HG02885 (cell line): Measurements from ENCODE around the gene DLG5.

Experiments
- ATAC-seq: cut with Tn5 transposase; IDR thresholded peaks from one replicate; pipeline ENCODE4 v1.9.1; 2021; ENCODE audit warnings: mild to moderate bottlenecking; ENCODE audit not compliant: unreplicated experiment, poor library complexity

DLG5 gene

DNA sequence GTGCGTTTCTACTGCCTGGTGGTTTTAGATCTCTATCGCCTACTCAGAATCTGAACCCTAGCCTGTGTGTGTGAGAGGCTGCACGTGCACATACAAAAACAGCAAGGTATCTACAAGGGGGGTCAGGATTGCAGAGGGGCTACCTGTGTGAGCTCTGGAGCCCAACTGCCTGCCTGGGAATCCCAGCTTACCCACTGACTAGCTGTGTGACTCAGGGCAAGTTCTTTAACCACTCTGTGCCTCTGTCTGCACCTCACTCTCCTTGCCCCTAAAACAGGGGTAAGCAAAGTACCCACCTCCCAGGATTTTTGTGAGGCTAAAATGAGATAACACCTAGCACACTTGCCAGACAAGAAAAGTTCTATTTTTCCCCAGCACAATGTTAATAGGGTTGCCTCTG, 32.5 kb downstream of the DLG5 start:
- ATAC-seq = no peak

DNA sequence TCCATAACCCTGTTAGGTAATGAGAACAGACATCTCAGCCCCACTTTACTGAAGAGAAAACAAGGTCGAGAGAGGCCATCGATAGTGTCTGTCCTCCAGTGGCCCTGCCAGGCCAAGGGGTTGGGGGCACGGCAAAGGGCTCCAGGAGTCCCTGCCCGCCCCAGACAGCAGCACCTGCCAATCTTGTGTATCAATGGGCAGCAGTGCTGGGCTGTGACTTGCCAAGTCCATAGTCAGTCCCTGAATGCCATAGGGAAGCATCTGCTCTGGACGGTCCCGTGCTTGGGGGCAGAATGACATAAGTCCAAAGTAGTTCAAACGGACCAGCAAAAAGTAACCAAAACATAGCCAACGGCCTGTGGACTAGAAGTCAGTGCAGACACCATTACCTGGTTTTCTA, 33.2 kb downstream of the DLG5 start:
- ATAC-seq = no peak

DNA sequence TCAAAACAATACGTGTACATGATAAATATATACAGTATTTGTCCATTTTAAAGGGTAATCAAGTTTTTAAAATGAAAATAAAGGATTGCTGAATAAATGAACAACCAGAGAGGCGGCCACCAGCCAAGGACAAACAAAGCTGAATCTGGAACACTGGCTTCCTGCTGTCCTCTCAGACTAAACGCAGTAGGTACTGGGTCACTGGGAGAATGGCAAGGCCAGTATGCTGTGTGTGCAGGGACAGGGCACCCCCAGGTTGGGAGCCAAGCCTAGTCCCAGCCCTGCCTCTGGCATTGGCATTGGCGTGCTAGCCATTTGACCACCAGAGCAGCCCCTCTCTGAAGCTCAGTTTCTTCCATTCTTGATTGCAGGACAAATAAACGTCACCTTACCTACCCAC, 33.8 kb downstream of the DLG5 start:
- ATAC-seq = no peak

DNA sequence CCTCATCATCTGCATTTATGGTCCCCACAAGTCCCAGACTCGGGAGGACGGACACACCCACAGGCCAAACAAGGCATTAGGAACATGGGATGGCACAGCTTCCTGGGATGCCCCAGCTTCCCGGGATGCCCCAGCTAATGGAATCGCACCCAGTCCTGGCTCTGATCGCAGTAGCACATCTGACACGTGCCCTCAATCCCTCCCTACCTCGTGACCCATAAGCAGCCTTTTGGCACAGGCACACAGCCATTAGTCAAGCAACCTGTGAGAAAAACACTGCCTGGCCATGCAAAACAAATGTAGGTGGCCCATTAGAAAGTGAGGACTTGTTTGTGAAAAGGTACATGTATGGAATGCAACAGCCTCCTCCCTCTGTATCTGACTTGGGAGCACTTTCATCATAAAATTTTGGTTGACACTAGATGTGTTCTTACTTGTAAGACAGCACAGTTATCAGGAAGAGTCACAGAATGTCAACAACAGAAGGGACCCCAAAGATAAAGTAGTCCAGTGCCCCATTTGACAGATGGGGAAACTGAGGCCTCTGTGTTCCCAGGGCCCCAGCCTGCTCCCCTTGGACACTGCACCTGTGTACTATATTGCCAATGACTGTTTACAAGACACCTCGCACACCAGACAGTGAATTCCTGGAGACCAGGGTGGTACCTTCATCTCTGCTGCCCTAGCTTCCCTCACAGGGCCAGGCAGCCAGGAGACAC, 34.4 kb downstream of the DLG5 start:
- ATAC-seq = no peak

DNA sequence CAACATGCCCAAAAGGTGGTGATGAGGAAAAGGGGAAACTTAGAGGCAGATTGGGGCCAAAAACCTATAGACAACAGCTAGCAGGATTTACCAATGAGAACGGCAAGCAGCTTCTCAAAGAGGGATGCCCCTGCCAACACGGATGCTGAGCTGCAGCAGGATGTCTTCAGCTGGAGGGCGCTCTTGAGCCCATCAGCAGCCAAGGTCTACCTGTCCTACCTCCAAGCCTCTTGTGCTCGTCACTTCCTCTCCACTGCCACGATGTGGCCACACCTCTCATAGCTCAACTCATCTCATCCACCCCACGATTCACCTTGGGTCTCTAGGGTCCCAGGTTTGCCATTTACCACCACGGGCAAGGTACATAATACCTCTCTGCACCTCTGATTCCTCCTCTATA, 36.5 kb downstream of the DLG5 start:
- no peak for ATAC-seq

DNA sequence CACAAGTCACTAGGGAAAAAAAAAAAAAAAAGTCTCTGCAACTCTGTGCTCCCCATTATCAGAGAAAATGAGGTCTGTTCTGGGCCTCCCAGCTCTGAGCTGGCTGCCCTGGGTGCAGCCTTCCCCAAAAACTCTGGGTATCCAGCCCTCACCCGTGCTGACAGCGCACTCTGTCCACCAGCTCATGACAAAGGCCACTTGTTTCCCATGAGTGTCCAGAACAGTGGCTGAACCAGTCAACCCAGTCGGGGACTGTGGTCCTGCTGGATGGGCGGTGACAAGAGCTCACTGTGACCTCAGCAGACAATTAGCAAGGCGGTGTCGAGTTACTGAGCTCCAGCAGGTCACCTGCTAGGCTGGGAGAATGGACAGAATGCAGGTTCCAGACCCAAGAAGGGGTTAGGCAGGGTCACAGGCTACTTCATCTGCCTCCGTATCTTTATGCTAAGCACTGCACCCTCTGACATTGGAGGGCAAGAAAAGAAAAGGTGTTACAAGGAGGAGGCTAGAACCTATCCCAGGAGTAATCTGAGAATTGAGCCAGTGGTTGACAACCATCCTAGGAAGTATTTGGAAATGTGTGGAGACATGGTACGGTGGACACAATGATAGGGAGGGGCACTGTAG, 37.2 kb downstream of the DLG5 start:
- ATAC-seq = no peak

DNA sequence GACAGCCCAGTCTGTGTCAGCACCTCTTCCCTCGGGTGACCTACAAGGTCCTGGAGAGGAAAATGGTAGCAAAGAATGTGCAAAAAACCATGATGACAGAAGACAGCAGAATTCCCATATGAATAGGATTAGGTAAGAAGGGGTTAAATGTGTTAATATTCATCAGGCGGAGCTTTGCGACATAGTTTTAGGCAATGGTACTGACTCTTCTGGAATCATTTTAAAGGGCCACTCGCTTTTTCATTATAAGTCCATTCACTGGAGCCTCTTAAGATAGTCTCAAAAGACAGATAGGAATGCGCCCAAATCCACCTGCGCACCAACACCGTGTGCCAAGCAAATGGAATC, 38.2 kb downstream of the DLG5 start:
- no peak for ATAC-seq

DNA sequence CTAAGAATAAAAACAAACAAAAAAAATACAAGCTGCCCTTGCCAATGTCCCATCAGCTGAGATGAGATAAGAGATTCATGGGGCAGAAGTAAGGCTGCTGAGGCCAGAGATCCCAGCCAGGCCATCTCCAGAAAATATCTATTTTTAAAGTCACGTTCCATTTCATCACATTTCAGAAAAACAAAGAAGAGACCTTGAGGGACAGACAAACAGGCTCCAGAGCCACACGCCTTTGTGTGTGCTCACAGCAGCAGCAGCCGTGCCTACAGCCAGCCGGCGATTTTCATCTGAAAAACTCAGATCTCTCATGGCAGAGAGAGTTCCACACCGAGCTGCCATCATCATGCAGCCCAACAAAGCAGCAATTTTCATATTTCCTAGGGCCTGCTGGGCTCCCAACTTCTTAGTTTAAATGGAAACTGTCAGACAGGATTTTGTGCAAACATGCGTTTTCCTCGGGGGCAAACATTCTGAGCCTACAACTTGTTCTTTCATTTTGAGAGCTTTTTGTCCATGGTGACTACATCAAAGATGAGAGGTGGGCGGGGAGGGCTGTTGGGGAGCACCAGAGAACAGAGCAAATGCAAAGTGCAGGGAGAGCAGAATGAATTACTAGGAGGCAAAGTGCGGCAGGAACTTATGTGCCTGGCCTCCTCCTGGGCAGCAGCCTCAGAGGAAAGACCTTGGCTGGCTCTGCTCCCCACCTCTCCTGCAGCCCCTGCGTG, 38.8 kb downstream of the DLG5 start:
- no peak for ATAC-seq

DNA sequence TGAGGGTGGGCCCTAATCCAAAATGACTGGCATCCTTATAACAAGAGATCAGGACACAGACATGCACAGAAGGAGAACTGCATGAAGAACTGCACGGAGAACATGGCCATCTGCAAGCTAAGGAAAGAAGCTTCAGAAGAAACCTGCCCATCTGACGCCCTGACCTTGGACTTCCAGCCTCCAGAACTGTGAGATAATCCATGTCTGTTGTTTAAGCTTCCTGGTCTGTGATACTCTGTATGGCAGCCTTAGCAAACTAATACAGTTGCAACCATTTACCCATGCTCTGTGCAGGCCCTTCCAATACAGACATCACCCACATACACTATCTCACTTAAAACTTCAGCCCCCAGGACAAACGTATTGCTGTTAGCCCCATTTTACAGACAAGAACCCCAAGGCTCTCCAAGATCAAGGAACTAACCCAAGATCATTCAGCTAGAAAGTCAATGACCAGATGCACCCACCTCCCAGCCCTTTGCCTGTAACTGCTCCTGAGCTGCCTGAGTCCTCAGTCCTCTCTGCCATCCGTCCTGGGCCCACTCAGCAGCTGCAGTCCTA, 39.7 kb downstream of the DLG5 start:
- no peak for ATAC-seq

DNA sequence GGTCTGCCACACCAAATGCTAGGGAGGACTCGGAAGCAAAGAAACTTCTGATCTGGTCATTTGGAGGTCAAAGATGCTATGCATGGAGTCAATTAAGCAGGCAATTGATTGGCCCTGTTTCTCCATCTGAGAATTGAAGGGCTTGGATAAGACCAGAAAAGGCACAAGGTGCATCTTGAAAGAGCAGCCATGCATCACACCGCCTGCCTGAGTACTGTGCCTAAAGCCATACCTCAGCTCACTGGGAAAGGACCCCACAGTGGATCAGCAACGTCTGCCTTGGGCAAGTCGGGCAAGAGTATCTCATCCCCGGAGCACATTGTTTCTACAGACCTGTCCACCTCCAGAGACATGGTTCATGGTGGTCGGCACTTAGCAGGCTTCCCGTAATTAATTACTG, 42.4 kb downstream of the DLG5 start:
- ATAC-seq = no peak

DNA sequence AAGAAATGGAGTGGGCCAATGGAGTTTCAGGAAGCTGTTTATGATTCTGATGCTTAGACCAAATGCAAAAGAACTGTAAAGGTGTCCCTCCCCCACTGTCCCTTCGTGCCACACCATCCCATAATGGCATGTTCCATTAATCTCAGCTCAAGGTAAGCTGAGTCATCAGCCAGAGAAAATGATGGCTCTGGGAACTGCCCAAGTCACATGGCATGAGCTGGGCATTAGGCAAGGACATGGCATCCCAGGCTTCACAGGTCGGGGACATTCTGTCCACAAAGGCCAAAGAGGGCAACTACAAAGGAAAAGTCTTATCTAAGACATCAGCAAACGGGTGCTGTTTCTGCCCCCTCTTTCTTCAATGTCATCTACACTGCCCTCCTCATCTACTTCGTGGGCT, 44.9 kb downstream of the DLG5 start:
- no peak for ATAC-seq

DNA sequence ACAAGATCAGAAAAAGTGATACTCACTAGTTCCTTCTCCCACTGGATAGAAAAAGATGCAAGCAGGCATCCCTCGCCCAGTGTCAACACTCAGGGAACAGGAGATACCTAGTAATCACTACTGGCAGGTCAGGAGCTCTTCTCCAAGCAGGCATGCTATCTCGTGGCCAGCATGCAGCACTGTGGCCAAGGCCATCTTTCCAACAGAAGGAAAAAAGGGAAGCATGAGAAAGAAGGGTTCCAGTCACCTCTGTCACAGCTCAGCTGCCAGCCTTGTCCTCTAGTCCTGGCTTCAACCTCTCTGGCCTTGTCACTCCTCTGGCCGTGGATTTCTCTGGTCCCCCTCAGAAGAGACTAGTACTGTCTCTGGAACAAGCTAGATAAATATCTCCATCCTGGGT, 45.3 kb downstream of the DLG5 start:
- no peak for ATAC-seq

DNA sequence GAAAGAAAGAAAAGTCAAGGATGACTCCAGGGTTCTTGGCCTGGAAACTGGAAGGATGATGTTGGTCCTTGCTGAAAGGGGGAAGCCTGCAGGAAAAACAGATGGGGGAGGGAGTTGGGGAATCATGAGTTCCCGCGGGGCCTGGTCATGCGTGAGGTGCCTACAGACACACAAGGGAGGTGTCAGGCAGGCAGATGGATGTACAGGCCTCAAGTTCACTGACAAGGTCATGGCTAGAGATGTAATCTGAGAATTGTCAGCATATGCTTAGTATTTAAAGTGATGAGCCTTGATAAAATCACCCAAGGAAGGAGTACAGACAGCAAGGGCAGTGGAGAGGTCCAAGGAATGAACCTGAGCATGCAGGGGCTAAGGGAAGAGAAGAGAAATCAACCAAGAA, 46.8 kb downstream of the DLG5 start:
- no peak for ATAC-seq

DNA sequence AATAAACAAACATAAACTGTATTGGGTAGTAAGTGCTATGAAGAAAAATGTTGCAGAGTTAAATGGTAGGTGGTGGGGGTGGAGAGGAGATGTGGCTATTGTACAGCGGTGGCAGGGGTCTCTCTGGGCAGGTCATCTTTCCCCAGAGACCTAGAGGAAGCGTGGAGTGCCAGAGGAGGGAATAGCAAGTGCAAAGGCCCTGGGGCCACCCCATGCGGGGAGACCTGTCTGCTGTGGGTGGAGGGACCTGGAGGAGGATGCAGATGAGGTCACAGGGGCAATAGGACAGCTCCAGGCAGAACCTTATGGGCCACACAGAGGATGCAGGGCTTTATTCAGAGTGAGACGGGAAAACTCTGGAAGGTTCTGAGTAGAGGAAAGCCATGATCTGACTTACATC, 47.5 kb downstream of the DLG5 start:
- ATAC-seq = no peak

DNA sequence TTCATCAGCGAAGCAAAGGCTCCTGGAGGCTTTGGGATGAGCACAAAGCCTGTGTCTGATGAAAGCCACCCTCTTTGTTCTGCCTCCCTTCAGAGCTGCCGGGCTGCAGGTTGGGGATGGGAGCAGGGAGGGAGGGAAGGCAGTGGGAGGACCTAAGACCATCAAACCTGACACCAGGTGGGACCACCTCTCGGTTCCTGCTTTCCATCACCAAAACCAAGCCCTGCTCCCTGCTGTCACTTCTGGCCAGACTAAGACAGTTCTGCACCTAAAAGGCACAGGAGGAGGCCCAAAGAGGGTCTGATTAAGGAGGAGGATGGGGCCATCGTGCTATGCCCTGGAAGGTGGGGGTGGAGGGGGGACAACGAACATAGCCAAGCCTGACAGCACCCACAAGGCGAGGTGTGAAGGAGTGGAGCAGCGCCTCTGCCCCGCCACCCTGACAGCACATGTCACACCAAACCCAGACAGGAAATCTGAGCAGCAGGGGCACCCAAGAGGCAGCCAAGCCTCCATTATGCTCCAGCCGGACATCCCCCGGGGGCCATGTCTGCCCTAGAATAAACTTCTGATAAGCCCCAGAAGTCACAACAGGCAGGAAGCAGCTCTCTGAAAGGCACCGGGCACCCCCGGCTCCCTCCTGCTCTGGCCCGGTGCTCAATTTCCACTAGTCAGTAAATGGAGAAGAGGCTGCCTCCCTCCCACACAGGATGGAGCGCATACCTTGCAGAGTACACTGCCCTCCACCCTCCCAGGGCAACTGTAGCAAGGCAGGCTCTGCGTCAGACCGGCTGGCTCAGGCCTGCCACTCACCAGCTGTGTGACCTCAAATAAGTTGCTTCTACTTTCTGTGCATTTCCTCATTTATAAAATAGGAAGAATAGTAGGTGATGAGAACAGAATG, 48.9 kb downstream of the DLG5 start:
- peak; percentile 61 for ATAC-seq

DNA sequence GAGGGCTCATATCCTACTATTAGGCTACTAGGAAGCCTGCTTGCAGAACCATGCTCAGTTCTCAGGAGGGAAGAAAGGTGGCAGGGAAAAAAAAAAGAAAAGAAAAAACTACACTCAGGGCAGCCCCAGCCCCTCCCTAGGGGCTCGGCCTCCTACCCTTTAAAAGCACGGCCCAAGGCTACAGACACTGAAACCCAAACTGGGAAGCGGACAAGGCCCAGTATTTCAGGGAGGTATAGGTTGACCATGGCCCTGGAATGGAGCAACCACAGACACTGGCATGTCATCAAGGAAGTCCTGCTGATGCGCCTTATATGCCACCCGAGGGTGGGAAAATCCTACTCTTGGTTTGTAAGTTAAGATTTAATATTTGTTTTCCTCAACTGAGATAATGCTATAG, 50.8 kb downstream of the DLG5 start:
- no peak for ATAC-seq

DNA sequence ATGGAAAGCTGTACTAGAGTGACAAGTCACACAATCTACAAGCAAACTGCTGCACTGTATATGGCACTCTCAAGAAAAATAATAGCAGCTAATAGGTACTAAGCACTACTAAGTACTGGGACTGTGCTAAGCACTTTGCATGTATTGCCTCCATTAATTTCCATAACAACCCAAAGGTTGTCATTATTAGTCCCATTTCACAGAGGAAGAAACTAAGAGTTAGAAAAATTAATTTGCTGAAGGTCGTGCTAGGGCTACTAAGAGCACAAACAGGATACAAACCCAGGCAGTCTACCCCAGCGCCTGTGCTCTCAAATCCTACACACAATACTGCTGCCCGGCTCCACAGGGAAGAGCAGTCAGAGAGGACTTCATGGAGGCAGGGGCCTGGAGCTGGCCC, 51.7 kb downstream of the DLG5 start:
- ATAC-seq = no peak

DNA sequence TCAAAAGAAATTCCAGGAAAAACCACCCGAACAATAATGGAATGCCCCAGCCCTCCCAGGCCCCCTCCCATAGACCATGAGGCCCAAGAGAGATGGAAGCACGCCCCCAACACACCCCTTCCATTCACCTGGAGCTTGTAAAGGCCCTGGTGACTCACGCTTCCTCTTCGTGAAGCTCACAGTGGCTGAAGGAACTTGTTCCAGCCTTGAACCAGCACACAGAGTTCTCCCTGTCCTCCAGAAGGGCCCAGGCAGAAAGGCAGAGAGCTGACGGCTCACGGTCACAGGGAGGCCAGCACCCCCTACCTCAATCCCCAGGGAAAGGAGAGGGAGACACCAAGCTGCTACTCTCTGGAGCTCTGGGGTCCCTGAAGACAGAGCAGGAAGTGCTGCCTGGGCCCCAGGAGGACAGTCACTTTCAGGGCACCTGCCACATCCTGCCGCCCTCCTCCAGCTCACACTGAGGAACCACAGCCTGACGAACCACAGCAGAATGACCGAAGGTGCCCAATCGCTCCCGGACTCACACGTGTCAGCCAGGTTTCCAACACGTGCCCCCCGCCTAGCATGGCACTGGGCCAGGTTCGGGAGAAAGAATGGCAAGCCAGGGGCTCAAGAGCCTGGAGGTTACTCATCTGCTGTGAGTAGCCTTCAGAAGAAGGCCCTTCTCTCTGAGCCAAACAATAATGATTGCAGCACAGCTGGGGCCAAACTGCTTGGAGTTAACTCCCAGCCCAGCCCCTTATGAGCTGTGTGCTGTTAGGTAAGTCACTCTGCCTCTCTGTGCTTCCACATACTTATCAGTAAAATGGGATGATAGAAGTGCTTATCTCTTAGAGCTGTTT, 52.8 kb downstream of the DLG5 start:
- ATAC-seq = peak; percentile 85

DNA sequence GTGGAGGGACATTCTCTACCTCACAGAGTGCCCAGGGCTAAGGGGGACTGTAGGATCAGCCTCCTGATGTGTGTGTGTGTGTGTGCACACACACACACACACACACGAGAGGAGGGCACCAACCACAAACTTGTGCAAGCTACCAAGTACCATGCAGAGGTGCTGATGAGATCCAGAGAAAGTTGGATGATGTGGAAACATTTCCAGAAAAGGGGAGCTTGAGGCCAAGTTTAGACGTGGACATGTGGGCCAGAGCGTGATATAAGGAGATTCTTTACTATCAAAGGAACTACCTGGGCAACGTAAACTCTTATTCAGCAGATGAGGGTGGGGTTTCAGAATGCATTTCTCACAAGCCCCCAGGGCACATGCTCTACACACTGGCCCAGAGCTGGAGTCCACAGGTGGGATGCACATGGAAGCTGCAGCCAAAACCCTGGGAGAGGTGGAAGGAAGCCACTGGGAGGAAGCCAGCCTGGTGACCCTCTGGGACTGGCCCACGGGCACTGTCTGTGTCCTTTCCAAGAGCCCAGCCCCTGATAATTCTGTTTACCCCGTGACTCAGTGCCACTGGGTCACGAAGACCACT, 53.5 kb downstream of the DLG5 start:
- no peak for ATAC-seq
